Measurements from ENCODE around the gene IL25.

The IL25 gene

DNA sequence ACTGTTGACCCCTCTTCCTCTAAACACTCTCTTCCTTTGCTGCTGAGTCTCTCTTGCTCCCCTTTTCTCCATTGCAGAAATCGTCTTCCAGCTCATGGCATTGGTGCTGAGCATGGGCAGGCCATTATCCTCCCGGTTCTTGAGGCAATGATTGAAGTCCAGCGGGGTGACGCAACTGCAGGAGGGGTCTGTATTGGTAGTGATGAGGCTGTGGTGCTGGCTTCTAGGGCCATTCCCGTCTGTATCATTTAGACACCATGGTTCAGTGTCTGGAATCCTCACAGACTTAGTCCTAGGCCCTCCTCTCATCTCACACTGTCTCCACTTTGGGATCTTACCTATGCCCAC is 19.2 kb upstream of the IL25 start:
- no peak for DNase-seq (ENCODE audit: low spot score)

GRCh38 chr14:23354990-23355389 is 17.6 kb upstream of the IL25 start:
- no peak for DNase-seq (ENCODE audit: low spot score)

DNA sequence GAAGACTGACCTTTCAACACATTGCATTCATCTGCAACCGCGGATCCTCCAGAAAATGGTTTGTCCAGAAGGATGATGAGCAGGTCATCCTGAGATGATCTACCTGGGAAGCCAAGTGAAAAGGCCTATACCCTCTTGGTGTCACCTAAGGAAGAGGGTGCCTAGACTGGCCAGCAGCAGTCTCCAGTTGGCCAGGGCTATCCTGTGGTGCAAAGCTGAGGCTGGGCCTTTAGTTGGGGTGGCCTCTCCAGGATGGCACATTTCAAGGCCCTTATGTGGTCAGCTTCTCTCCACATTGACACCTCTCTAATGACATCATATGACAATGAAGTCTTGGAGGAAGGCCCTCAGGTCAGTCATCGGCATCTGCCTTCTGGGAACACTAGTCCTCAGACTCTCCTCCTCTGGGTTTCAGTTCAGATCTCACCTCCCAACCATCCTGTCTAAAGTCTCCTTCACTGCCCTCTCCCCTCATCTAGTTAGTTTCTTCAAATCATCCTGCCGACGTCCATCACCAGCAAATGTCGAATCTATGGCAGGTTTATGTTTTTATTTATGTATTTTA is 16.7 kb upstream of the IL25 start:
- DNase-seq (ENCODE audit: low spot score) = no peak

DNA sequence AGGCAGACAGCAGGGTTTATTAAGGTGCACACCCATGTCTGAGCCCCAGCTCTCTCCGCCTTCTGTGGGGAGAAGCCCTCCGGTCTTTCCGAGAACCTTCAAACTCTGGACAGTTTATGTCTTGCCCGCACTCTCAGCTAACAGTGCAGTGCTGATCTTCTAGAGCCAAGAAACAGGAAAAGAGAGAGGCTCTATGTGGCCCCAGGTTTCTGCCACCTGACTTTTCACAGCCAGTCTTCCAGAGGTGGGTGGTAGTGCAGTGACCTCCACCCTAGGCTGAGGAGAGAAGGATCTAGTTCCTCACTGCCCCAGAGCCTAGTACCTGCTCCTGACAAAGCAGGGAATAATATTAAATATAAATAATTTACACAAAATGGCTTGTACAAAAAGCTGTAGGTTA is 15.9 kb upstream of the IL25 start:
- no peak for DNase-seq (ENCODE audit: low spot score)

DNA sequence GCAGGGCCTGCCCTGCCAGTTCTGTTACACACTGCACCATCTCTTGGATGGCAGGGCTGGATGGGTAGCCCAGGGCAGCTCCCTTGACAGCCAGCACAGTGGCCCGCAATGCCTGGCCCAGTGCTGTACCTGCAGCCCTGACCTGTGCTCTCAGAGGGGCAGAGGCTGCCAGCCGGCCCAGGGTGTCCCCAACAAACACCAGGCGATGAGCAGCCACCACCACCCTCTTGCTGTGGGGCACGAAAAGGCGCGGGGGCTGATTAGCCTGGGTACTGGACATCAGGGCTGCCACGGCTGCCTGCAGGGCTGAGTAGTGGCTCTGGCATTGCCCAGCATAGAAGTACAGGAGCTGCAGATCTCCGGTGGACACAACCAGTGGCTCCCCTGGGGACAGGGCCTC is 15.3 kb upstream of the IL25 start:
- no peak for DNase-seq (ENCODE audit: low spot score)

- DNase-seq (ENCODE audit: low spot score) = no peak
These were observed 14.6 kb upstream of the IL25 start for GRCh38 chr14:23358042-23358441.

GRCh38 chr14:23358553-23359166 is 13.9 kb upstream of the IL25 start:
- DNase-seq (ENCODE audit: low spot score) = no peak

DNA sequence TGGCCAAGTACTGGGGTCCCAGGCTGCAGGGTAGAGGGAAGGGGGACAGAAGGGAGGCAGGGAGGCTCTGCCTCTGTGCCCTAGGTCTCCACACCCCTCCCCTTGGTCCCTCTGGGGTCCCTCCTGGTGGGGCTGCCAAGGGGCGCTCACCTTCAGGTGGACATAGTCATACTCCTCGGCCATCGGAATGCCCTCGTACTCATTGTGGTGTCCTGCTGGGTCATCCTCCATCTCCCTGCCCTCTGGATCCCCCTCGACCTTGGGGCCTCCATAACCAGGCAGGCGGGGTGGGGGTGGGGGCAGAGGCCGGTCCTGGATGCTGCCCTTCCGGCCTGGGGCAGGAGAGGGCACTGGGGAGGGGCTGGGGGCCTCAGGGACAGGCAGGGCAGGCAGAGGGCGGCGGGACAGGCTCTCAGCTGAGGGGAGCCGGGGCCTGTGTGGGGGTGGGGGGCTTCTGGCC is 13.4 kb upstream of the IL25 start:
- DNase-seq (ENCODE audit: low spot score) = no peak

GRCh38 chr14:23359722-23360447 is 12.7 kb upstream of the IL25 start:
- DNase-seq (ENCODE audit: low spot score) = no peak

GRCh38 chr14:23360496-23360895 is 12.1 kb upstream of the IL25 start:
- DNase-seq (ENCODE audit: low spot score) = peak; percentile 89

DNA sequence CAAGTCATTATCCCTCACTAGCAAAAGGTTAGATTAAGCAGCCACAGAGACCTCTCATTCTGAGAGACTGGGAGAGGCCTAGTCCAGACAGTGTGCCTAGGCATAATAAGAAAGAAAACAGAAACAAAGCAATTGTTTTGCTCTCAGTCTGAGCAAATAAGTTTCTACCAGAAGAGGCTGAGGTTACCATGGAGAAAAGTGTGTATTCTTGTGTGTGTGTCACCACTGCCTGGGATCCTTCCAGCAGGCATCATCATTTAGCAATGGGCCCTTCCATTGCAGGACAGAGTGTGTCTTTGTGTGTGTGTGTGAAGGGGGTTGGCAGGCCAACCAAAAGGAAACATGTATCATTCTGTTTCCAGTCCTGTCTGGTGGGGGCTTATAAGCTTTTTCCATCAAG is 11.3 kb upstream of the IL25 start:
- peak; percentile 80 for DNase-seq (ENCODE audit: low spot score)

- peak; percentile 44 for DNase-seq (ENCODE audit: low spot score)
These were observed 10.8 kb upstream of the IL25 start for GRCh38 chr14:23361763-23362162.

- DNase-seq (ENCODE audit: low spot score) = peak; percentile 41
These were observed 10.4 kb upstream of the IL25 start for GRCh38 chr14:23362200-23362599.

DNA sequence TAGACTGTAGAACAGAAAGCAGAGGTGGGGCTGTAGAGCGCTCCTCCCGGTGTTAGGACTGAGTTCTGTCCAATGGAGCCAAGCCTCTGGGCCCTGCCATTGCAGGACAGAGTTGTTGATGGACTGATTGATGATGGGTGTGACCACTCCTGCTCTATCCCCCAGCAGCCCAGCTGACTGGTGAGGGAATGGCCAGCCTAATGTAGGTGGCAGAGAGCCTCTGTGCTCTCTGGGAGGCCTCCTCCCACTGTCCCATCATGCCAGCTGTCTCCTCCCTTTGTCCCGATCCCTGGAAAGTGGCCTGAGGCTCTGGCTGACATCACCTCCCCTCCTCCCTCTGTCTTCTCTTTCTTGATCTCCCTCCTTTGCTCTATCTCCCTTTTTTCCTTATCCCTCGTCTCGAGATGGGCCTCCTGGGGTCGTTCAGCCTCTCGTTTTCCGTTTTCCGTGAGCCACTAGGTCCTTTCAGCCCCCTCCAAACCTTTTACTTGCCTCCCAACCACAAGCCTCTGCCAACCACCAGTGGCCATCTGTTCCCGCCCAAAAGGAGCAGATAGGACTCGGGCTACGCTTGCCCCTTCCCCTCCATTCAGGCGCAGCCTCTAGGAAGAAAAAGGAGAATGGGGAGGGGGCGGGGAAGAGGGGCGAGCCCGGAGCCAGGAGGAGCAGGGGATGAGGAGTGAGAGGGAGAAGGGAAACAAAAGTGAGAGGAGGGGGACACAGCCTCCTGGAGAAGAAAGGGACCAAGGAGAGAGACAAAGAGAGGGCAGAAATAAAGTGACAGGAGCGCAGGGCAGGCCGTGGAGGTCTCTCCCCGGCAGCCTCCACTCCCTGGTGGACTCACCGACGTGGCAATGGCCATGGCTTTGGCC is 8.2 kb upstream of the IL25 start:
- peak; percentile 92 for DNase-seq (ENCODE audit: low spot score)

- DNase-seq (ENCODE audit: low spot score) = peak; percentile 67
These were observed 7.4 kb upstream of the IL25 start, which contains the start of gene EFS for GRCh38 chr14:23365036-23365731. EFS (minus strand) TSS chr14:23365172; CDS start chr14:23365025, 147 bp downstream.

- peak; percentile 84 for DNase-seq (ENCODE audit: low spot score)
These were observed 6.7 kb upstream of the IL25 start for GRCh38 chr14:23365732-23366425.

- peak; percentile 84 for DNase-seq (ENCODE audit: low spot score)
These were observed 6.1 kb upstream of the IL25 start for GRCh38 chr14:23366426-23366921.

DNA sequence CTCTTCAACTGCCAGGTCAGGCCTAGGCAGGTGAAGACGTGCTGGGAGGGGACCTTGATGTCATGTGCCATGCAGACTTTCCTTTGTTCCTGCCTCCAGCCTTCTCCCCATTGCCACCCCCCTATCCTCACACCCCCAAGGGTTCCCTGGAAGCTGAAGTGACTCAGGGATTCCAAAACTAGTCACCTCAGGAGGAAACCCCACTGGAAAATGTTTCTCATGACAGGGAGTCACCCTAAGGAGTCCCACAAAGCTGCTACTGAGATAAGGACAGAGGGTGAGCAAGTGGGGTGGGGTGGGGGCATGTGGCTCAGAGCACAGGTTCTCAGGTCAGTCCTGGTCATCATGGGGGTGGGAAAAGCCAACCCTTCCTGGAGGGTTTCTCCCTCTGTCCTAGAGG is 2.4 kb upstream of the IL25 start:
- no peak for DNase-seq (ENCODE audit: low spot score)

DNA sequence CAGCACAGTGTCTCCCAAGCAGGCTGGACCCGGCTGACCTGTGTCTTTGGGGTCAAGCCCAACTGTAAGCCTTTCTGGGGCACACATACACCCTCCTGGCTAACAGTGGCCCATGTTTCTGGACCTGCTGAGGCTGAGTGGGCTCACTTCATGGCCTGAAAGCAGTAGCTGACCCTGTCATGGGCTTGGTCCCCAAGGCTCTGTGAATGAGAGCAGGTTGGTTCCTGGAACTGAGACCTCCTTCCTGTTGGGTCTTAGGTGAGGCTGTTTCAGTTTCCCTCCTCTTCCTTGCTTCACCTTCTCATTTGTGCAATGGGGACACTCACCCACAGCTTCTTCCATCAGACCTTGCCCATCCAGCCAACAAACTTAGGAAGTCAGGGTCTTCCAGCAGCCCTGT is 744 bp upstream of the IL25 start:
- DNase-seq (ENCODE audit: low spot score) = no peak

DNA sequence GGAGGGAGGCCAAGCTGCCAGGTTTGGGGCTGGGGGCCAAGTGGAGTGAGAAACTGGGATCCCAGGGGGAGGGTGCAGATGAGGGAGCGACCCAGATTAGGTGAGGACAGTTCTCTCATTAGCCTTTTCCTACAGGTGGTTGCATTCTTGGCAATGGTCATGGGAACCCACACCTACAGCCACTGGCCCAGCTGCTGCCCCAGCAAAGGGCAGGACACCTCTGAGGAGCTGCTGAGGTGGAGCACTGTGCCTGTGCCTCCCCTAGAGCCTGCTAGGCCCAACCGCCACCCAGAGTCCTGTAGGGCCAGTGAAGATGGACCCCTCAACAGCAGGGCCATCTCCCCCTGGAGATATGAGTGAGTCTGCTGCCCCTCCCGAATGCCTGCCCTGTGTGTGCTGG is 432 bp downstream of the IL25 start:
- DNase-seq (ENCODE audit: low spot score) = no peak
